Chondrocyte (in vitro differentiated cells): ENCODE results near the gene SYNJ1. TPM values are rescaled to one million over a fixed set of nuclear protein-coding genes. Genes with fewer than 3 reads are reported as not detected.

ENCODE experiments used
- DNase-seq: peaks from one replicate; pipeline ENCODE4 v3.0.0; 2021; ENCODE audit warnings: mixed read lengths, low spot score
- H3K27ac Mint-ChIP-seq: one replicate; pipeline ENCODE4 v1.8.0; 2021; ENCODE audit warnings: mild to moderate bottlenecking, moderate library complexity, mixed read lengths; ENCODE audit not compliant: unreplicated experiment
- H3K27me3 Mint-ChIP-seq: 2 replicates; pipeline ENCODE4 v1.8.0; 2021; ENCODE audit warnings: low read depth, mixed read lengths
- H3K36me3 Mint-ChIP-seq: 2 replicates; pipeline ENCODE4 v1.8.0; 2021; ENCODE audit warnings: low read depth, mixed read lengths
- H3K4me1 Mint-ChIP-seq: 2 replicates; pipeline ENCODE4 v1.8.0; 2021; ENCODE audit warnings: low read depth, mild to moderate bottlenecking, mixed read lengths
- H3K4me3 Mint-ChIP-seq: one replicate; pipeline ENCODE4 v1.8.0; 2021; ENCODE audit warnings: mild to moderate bottlenecking, moderate library complexity, mixed read lengths; ENCODE audit not compliant: unreplicated experiment
- H3K9me3 Mint-ChIP-seq: 2 replicates; pipeline ENCODE4 v1.8.0; 2021; ENCODE audit warnings: low read depth, mixed read lengths
- total RNA-seq: library from RNA; stranded (reverse); gene quantifications from 3 replicates; pipeline ENCODE4 v1.2.1, GENCODE V29; 2021
- TF ChIP-seq, protein P1 (sequence below): fragments of 200-600 bp; sonication (generic); IDR thresholded peaks from 2 replicates; pipeline ENCODE4 v1.5.0; 2021; ENCODE audit warnings: antibody characterized with exemption, mild to moderate bottlenecking, moderate library complexity

SYNJ1 gene
- total RNA-seq, 1 donor from 2014 or later, result 9.1 TPM

GRCh38 chr21:32581732-32582131 is 146.1 kb downstream of the SYNJ1 start:
- TF ChIP-seq, protein P1, sequence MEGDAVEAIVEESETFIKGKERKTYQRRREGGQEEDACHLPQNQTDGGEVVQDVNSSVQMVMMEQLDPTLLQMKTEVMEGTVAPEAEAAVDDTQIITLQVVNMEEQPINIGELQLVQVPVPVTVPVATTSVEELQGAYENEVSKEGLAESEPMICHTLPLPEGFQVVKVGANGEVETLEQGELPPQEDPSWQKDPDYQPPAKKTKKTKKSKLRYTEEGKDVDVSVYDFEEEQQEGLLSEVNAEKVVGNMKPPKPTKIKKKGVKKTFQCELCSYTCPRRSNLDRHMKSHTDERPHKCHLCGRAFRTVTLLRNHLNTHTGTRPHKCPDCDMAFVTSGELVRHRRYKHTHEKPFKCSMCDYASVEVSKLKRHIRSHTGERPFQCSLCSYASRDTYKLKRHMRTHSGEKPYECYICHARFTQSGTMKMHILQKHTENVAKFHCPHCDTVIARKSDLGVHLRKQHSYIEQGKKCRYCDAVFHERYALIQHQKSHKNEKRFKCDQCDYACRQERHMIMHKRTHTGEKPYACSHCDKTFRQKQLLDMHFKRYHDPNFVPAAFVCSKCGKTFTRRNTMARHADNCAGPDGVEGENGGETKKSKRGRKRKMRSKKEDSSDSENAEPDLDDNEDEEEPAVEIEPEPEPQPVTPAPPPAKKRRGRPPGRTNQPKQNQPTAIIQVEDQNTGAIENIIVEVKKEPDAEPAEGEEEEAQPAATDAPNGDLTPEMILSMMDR, result no peak
- peaks cover 25% of the 10 kb centered on the region for H3K27me3 Mint-ChIP-seq
- H3K27ac Mint-ChIP-seq, result no peak overlapping the region
- DNase-seq, result no peak
- H3K36me3 Mint-ChIP-seq, result no peaks in the 10 kb centered on the region
- no peak overlapping the region for H3K4me3 Mint-ChIP-seq
- no peaks in the 10 kb centered on the region for H3K9me3 Mint-ChIP-seq
- H3K4me1 Mint-ChIP-seq, result no peaks in the 10 kb centered on the region

GRCh38 chr21:32580949-32581348 is 146.9 kb downstream of the SYNJ1 start:
- DNase-seq, result no peak
- Mint-ChIP-seq H3K4me3 (no peak overlapping the region), H3K4me1 (no peaks in the 10 kb centered on the region), H3K36me3 (no peaks in the 10 kb centered on the region), H3K27ac (no peak overlapping the region), H3K27me3 (peaks cover 25% of the 10 kb centered on the region), H3K9me3 (no peaks in the 10 kb centered on the region)
- TF ChIP-seq, protein P1, result no peak

Other genes with a start within 250 kb of the SYNJ1 start
- 0.31 to 0.70 TPM (median 0.40 TPM) in 3 replicates for gene TCP10L, start 142.5 kb downstream of the SYNJ1 start, total RNA-seq
- gene CFAP298, start 115.6 kb downstream of the SYNJ1 start, total RNA-seq, result 23.4 to 28.0 TPM (median 25.3 TPM) in 3 replicates
- gene PAXBP1, start 43.7 kb upstream of the SYNJ1 start, total RNA-seq, result 17.9 to 26.4 TPM (median 19.6 TPM) in 3 replicates